ENCODE results near the gene MCCC1. TPM values are rescaled to one million over a fixed set of nuclear protein-coding genes. Genes with fewer than 3 reads are reported as not detected.

The MCCC1 gene
- total and polyA plus RNA-seq, 8 donors = 16.5 to 83.9 (median 42.6) TPM

DNA sequence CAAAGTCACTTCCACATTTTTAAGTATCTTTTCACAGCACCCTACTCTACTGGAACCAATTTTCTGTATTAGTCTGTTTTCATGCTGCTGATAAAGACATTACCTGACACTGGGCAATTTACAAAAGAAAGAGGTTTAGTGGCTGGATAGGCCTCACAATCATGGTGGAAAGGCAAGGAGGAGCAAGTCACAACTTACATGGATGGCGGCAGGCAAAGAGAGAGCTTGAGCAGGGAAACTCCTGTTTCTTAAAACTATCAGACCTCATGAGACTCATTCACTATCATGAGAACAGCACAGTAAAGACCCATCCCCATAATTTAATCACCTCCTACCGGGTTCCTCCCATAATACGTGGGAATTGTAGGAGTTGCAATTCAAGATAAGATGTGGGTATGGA, 18.7 kb downstream of the MCCC1 start:
- no peaks in the 10 kb centered on the region for H3K27me3 ChIP-seq
- intact Hi-C loops (cut with DNase I; ENCODE audit: low total_unique reads) = no loop called here
- peaks cover 0 to 8% (median 0%) of the 10 kb centered on the region in 4 donors for H3K9me3 ChIP-seq
- H3K36me3 ChIP-seq = peaks cover 19 to 79% (median 75%) of the 10 kb centered on the region in 4 donors
- no peak overlapping the region for H3K27ac ChIP-seq
- DNase-seq = no peak
- WGBS, 5 donors = 95 to 100% (median 98%) methylated on average over 3 of the region's 3 CpGs
- TF ChIP-seq, protein P1, sequence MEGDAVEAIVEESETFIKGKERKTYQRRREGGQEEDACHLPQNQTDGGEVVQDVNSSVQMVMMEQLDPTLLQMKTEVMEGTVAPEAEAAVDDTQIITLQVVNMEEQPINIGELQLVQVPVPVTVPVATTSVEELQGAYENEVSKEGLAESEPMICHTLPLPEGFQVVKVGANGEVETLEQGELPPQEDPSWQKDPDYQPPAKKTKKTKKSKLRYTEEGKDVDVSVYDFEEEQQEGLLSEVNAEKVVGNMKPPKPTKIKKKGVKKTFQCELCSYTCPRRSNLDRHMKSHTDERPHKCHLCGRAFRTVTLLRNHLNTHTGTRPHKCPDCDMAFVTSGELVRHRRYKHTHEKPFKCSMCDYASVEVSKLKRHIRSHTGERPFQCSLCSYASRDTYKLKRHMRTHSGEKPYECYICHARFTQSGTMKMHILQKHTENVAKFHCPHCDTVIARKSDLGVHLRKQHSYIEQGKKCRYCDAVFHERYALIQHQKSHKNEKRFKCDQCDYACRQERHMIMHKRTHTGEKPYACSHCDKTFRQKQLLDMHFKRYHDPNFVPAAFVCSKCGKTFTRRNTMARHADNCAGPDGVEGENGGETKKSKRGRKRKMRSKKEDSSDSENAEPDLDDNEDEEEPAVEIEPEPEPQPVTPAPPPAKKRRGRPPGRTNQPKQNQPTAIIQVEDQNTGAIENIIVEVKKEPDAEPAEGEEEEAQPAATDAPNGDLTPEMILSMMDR (IDR thresholded peaks at IDR 0.05) = no peak
- no peak for TF ChIP-seq POLR2AphosphoS5 (IDR thresholded peaks at IDR 0.05)
- TF ChIP-seq EP300 (IDR thresholded peaks at IDR 0.05) = no peak
- no peak for TF ChIP-seq POLR2A (IDR thresholded peaks at IDR 0.05)
- H3K4me3 ChIP-seq = no peak overlapping the region
- H3K4me1 ChIP-seq = peaks cover 0 to 12% (median 4%) of the 10 kb centered on the region in 4 donors

DNA sequence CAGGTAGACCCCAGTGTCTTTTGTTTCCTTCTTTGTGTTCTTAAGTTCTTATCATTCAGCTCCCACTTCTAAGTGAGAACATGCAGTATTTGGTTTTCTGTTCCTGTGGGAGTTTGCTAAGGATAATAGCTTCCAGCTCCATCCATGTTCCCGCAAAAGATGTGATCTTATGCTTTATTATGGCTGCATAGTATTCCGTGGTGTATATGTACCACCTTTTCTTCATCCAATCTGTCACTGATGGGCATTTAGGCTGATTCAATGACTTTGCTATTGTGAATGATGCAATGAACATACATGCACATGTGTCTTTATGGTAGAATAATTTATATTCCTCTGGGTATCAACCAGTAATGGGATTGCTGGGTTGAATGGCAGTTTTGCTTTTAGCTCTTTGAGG, 24.4 kb downstream of the MCCC1 start:
- H3K4me3 ChIP-seq = no peak overlapping the region
- no peaks in the 10 kb centered on the region for H3K27me3 ChIP-seq
- no peak for DNase-seq
- intact Hi-C loops (cut with DNase I; ENCODE audit: low total_unique reads) = no loop called here
- H3K9me3 ChIP-seq = peaks cover 0 to 8% (median 0%) of the 10 kb centered on the region in 4 donors
- H3K36me3 ChIP-seq = peaks cover 13 to 55% (median 51%) of the 10 kb centered on the region in 4 donors
- 94 to 98% (median 96%) methylated on average over 2 of the region's 2 CpGs for WGBS, 5 donors
- no peaks in the 10 kb centered on the region for H3K4me1 ChIP-seq
- TF ChIP-seq, protein P1 (IDR thresholded peaks at IDR 0.05) = no peak
- no peak overlapping the region for H3K27ac ChIP-seq

DNA sequence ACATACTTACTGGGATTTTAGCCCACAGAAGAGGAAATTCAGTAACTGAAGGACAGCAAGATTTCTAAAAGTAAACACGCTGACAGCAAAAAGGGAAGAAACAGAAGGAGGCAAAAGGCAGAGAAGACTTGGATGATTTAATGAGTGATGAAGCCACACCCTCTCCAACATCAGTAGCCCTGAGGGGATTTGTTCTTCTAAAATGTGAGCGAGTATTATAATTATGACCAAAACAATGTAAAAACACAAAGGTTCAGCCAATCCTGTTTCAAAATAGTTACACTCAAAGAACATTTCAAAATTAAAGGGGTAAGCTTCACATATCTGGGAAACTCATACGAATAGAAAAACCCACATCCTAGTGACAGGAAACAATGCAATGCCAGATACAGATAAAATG, 25.0 kb downstream of the MCCC1 start:
- Histone ChIP-seq H3K4me3 (no peak overlapping the region), H3K27ac (no peak overlapping the region), H3K4me1 (no peaks in the 10 kb centered on the region), H3K36me3 (peaks cover 20 to 55% (median 51%) of the 10 kb centered on the region in 4 donors), H3K9me3 (peaks cover 0 to 2% (median 0%) of the 10 kb centered on the region in 4 donors), H3K27me3 (no peaks in the 10 kb centered on the region)
- WGBS, 5 donors = 58 to 82% (median 72%) methylated on average over 3 of the region's 3 CpGs
- no peak for DNase-seq
- no peak for TF ChIP-seq POLR2AphosphoS5 (IDR thresholded peaks at IDR 0.05)
- no peak for TF ChIP-seq EP300 (IDR thresholded peaks at IDR 0.05)
- intact Hi-C loops (cut with DNase I; ENCODE audit: low total_unique reads) = no loop called here

DNA sequence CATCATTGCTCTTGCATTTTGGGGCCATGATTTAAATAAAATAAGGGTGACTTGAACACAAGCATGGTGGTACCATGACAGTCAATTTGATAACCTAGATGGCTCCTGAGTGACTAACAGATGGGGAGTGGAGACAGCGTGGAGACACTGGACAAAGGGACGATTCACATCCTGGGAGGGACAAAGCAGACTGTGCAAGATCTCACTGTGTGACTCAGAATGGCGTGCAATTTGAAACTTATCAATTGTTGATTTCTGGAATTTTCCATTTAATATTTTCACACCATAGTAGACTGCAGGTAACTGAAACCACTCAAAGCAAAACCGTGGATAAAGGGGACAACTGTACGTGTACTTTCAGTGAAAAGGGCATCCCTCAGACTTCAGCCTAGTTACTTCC, 25.5 kb downstream of the MCCC1 start:
- TF ChIP-seq POLR2AphosphoS5 (IDR thresholded peaks at IDR 0.05) (no peak), POLR2A (IDR thresholded peaks at IDR 0.05) (no peak), EP300 (IDR thresholded peaks at IDR 0.05) (no peak)
- TF ChIP-seq, protein P1 (IDR thresholded peaks at IDR 0.05) = no peak
- intact Hi-C loops (cut with DNase I; ENCODE audit: low total_unique reads) = no loop called here
- H3K4me3 ChIP-seq = no peak overlapping the region
- no peak overlapping the region for H3K27ac ChIP-seq
- DNase-seq = no peak
- peaks cover 21 to 54% (median 51%) of the 10 kb centered on the region in 4 donors for H3K36me3 ChIP-seq
- H3K27me3 ChIP-seq = no peaks in the 10 kb centered on the region
- H3K9me3 ChIP-seq = no peaks in the 10 kb centered on the region
- 68 to 85% (median 81%) methylated on average over 5 of the region's 5 CpGs for WGBS, 5 donors
- no peaks in the 10 kb centered on the region for H3K4me1 ChIP-seq

DNA sequence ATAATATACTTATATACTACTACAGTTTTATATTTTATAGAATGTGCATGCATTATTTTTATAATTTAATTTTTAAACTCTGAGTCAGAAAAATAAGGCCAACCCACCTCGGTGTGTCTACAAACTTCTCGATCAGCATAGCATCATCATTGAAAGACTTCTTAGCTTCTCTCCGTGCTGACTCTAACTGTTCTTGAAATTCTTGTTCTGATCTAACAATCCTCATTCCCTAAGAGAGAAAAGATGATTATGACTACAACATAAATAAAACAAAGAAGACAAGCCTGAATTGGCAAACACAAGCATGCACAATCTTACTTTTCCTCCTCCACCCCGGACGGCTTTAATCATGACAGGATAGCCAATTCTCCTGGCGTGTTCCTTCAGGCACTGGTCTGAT, 28.4 kb downstream of the MCCC1 start:
- TF ChIP-seq POLR2AphosphoS5 (IDR thresholded peaks at IDR 0.05) (no peak), POLR2A (IDR thresholded peaks at IDR 0.05) (no peak), EP300 (IDR thresholded peaks at IDR 0.05) (no peak)
- TF ChIP-seq, protein P1 (IDR thresholded peaks at IDR 0.05) = no peak
- Histone ChIP-seq H3K36me3 (peaks cover 29 to 73% (median 65%) of the 10 kb centered on the region in 4 donors), H3K4me3 (no peak overlapping the region), H3K9me3 (no peaks in the 10 kb centered on the region), H3K27ac (no peak overlapping the region), H3K4me1 (no peaks in the 10 kb centered on the region), H3K27me3 (no peaks in the 10 kb centered on the region)
- no peak for DNase-seq
- WGBS, 5 donors = 94 to 97% (median 96%) methylated on average over 6 of the region's 6 CpGs
- intact Hi-C loops (cut with DNase I; ENCODE audit: low total_unique reads) = no loop called here
